NCI-H446 treated with DMSO at 0.1 percent for 48 hours (cell line): ENCODE data around the gene TMOD2.

Experiments
- DNase-seq: peaks from one replicate; lab custom pipeline; 2025; lab: John Stamatoyannopoulos, UW

TMOD2 gene

DNA sequence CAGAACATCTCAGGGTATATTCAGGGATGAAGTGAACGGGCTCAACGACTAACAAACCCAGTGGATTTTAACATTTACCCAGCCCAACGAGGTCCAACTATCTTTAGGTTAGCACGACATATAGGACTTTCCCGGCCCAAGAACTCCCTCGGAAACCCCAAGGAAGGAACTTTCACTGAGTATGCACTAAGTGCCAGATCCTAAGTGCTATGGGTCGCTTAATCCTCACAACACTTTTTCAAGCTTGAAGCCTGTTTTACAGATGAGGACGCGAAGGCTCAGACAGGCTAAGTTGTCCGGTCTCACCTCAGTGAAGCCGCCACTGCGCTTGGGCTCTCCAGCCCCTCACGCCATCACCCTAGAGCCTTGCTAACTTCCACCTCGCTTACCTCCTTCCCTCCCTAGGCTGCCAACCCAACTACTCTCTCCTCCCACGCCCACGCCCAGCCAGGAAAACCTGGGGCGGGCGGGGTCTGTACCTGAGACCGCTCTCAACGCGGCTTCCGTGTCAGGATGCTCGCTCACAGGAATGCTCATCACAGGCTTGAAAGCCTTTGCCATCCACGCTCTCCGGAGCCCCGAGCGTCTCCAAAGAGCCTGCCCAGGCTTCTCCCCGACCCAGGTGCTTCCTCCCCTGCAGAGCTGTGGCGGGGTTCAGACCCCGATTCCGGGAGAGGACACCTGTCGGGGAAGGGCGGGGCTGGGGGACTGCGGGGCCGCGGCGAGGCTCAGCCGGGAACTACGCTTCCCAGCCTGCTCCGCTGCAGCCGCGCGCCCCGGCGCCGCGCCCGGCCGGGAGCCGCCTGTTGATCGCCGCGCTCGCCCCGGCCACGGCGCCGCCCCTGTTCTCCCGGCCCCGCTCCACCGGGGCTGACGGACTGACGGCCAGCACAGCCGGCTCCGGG is at the start of gene TMOD2:
Gene TMOD2, plus strand, starts transcription at position 806 of the 905 bp plus-strand sequence. CDS start 14,845 bp downstream, outside the sequence.
- DNase-seq = no peak

DNA sequence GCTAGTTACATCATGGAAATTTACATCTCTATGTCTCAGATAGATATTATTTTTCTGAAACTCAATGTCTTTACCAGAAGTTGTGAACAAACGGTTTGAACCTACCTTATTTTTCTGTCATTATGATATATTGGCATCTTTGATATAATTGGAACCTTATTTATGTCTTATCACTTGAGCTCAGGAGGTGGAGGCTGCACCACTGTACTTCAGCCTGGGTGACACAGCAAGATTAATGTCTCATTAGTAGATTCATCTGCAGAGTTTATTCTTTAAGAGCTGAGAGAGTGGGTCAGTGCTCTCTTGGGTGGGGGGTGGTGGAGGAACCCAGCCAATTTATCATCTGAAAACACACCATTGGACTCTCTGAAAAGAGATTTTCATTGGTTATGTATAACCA is 48.7 kb upstream of the TMOD2 start:
- DNase-seq = no peak

DNA sequence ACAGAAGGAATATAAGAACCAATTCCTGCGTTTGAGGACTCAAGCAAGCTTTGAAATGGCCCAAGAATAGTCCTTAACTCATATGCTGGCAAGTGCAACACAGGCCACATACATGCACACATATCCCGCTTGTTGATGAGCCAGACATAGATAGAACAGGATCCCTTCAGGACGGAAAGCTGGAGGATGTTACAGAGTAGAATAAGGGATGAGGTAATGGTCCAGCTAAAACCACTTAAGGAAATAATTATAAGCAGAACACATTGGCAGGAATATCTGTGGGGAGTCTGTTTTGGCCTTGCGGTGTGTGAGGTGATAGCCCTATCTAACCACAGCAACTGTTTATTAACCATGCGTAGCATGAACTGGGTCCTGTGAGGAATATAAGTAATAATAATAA is 45.1 kb upstream of the TMOD2 start:
- DNase-seq = no peak

DNA sequence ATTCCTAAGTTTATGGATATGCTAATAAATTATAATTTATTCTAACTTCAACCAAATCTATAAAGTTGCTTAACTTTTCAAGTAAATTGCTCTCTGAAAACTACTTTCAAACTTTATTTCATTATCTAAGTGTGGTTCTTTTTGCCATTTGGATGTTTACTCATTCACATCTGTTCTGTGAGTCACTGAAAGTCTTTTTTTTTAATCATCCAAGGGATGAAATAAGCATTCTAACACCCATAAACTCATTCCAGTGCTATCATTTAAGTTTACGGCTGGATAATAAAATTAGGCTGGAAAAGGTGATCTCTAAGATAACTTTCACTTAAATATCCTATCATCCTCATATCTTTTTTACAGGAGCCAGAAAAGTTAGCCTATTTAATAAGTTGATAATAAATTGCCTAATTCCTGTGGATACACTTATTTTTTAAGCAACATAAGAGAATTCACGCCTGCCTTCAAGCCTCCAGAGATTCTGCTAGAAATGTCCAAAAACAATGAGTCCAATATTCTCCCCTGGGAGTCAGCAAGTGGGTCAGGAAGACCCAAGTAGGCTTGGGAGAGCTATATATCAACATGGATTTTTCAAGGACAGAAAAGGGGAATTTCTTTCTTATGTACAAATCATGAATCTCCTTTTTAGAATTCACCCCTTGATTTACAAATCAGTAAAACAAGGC is 44.3 kb upstream of the TMOD2 start:
- no peak for DNase-seq

DNA sequence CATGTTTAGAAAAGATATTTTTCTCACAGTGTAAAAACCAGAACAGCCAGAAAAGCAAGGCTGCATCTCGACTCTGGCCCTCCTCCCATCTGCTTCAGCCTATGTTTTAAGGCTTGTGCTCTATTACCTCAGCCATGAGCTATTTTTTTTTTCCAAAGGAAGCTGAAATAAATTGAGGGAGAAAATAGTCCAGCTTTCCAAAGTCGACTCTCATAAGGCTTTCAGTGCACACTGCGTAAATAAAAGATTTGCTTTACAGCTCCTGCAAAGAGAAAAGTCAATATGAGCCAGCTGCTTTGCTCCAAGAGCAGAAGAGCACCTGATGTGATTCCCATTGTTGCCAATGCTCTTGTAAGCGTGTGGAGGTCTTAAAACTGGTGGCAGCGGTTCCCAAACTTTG is 43.4 kb upstream of the TMOD2 start:
- no peak for DNase-seq

DNA sequence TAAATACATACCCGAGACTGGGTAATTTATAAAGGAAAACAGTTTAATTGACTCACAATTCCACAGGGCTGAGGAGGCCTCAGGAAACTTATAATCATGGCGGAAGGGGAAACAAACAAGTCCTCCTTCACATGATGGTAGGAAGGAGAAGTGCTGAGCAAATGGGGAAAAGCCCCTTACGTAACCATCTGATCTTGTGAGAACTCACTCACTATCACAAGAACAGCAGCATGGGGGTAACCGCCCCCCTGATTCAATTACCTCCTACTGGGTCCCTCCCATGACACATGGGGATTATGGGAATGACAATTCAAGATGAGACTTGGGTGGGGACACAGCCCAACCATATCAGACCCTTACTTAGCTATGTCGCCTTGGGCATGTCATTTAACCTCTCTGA is 42.4 kb upstream of the TMOD2 start:
- no peak for DNase-seq

DNA sequence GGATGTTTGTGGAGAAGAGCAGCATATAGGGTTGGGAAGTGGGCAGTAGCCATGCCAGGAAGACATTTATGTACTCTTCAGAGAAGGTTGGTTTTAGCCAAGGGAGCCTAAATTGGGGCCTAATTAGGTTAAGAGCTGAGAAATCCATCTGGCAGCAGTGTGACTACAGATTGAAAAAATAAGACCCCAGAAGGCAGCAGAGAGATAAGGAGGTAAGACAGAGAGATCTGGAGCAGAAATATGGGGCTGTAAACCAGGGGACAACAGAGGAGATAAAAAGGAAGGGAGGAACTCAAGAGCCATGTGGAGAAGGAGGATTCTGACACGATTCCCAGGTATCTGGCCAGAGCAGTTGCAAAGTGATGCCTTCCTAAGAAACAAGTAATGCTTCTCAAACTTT is 37.2 kb upstream of the TMOD2 start:
- no peak for DNase-seq

DNA sequence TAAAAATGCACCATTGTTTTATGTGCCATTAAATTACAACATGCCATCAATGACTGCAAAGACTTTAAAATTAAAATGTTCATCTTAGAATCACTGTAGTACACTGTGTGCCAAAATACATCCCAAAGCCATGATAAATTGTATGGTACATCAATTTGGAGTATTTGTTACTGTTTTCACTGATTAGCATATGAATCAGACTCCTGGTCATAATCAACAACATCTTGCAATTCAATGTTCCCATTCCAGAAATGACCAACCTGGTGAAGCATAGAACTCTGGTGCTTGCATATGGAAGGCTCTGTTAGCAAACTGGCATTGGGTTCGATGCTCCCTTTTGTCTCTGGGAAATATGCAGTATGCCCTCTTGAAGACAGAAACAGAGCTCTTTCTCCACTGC is 36.5 kb upstream of the TMOD2 start:
- no peak for DNase-seq

DNA sequence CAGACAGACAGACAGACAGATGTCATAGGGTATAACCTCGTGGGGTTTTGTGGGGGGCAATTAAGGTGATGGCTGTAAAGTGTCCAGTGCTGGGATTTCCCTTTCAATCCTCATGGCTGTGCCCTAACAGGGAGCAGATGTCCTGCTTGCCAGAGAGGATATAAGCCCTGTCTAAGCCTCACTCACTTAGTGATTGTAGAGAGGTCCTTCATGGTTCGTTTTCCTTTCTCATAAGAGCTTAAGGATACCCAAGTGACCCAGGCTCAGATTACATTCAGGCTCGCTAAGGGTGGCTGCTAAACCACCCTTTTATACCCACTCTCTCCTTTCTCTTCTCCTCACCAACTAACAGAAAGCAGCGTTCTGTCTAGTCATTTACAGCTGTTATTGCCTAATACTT is 33.2 kb upstream of the TMOD2 start:
- DNase-seq = no peak

DNA sequence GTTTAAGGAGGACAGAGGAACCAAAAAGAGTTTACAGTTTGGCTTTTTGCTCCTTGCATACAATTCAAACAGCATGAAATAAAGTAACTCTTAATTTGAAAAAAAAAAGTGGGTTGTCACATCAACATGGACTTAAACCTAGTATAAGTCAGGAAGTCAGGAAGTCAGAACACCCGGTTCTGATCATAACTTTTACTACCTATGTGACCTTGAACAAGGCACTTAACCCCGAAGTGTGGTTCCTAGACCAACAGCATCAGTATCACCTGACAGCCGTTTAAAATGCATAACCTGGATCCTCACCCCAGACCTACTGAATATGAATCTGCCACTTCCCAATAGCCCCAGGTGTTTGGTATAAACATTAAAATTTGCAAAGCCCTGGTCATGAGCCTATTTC is 32.7 kb upstream of the TMOD2 start:
- DNase-seq = no peak

DNA sequence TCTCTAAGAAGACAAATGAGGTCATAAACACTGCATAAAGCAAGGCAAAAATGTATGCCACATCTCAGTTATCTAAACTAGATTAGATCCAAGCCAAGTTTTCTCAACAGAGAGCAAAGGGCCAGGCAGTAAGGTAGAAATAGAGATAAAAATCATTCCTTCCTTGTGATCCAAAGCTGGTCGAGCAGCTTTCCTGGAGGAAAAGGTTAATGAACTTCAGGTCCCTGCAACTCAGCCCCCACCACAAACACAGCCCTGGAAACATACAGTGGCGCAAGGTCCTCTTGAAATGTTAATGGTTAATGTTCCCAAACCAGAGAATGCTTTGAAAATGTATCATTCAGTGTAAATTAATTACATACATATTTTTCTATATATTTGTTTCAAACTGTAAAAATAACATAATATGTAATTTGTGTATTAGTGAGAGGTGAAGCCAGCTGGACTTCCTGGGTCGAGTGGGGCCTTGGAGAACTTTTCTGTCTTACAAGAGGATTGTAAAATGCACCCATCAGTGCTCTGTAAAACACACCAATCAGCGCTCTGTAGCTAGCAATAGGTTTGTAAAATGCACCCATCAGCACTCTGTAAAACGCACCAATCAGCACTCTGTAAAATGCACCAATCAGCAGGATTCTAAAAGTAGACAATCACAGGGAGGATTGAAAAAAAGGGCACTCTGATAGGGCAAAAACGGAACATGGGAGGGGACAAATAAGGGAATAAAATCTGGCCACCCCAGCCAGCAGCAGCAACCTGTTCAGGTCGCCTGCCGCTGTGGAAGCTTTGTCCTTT is 31.0 kb upstream of the TMOD2 start:
- no peak for DNase-seq

DNA sequence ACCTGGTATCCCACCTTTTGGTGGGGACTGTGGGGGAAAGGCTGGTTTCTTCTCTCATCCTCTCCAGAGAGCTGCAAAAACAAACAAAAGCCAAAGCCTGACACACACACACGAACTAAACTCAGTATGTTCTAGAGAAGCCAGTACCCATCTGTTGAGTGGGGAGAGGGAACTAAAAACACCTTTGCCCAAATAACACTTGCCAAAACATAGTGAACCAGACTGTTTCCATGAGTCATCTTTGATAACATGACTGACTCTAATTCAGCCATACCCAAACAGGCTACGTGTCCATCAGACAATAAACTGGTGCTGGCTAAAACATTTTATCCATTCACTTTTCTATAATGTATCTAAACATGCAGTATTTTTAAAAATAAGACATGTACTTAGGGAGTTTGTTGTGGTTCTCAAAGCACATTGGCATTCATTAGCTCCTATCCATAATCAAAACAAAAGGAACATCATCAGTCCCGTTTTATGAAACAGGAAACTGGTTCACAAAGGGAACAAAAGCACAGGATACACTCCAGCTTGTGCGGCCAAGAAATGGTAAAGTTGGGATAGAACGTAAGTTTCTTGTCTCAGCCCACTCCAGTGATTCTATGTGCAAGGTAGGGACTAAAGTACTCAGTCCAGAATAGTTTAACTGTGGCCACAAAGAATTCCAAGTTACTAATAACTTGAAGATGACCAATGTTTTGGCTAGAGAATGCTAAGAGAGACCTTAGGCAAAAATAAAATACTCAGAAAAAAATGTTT is 30.0 kb upstream of the TMOD2 start:
- no peak for DNase-seq

DNA sequence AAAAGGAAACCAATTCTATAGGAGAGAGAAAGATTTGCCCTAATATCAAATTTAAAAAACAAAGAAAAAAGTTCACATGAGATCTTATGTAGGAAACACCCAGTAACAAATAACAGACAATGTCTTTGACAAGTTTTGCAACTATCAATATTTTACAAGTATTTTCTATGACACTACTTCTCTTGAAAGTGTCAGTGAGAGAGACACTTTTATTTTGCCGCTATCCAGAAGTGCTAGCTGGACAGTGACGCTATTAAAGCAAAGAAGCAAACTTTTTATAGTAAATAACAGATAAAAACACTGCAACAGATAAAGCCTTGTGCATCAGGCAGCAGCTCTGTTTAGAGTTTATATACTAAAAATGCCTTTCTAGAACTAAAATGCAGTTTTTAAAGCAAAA is 27.2 kb upstream of the TMOD2 start:
- no peak for DNase-seq

DNA sequence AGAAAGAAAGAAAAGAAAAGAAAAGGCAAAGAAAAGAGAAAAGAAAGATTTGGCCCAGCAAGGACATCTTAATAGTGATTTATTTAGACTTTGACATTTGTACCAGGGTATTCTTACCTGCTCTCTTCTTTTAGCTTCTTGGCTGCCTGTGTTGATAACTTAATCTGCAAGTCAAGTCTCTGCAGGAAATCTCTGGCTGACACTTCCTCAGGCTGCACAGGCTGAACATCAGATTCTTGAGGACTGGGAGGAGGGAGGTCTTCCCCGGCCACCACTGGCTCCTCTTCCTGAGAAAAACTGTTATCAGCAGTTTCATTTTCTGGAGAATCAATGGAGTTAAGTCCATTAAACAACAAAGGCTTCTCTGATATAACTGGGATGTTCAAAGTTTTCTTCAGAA is 26.7 kb upstream of the TMOD2 start:
- no peak for DNase-seq

DNA sequence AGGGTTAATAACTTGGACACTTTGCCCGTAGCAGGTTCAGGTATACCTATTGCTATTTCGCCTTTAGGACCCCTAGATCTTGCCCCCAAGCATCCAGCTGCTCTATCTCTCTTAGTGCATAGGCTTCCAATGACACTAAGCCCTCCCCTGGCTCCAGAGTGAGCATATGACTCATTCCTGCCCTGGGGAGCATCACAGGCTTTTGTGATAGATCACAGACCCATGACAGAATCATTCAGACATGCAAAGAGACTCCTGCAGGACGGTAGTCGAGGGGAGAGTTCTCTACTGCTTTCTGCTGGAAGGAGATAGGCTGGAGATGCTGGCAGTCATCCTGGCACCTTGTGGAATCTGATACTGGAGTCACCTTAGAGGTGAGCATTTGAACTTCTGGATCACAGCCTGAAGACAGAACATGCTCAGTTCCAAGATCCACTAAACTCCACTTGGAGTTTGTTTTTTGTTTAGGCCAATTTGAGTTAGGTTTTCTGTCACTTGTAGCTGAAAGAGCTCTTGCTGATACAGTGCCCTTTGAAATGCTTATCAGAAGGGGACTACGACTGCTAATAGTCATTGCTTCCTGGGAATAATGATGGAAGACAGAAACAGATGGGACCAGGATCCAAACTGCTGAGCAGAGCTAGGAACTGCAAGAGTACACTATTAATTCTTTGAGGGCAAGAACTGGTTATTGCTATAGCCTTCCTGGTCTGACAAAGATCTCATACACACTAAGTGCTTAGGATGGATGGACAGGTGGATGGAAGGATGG is 24.9 kb upstream of the TMOD2 start:
- peak; percentile 71 for DNase-seq

DNA sequence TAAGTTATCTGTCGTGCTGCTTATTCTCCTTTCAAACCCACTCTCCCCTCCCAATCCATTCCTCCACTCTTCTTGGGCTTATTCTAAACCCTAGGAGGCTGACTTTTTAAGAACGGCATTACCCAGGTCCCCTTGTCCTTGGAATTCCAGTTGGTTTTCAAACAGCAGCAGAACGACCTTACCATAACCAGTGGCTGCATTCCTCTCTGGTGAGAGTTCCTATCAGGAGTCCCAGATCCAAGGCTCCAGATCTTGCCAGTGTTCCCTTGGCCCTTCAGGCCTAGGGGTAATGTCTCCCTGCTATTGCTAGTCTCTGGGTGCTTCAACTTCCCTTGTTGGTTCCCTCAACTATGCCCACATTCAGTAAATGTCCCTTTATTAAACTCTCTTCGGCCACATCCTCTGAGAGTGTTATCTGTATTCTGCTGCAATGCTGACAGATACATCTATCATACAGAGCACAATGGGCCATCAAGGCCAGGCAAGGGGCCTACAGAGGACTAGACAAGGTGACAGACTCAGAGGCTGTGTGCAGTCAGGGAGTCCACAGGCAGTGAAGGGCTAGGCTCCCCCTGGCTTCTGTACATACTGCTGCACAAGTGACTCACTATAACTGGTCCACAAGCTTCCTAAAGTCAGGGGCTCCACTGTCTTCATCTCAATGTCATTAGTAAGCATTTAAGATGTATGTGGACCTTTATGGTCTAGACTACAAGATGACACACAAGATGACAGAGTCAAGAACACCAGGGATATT is 24.1 kb upstream of the TMOD2 start:
- no peak for DNase-seq

DNA sequence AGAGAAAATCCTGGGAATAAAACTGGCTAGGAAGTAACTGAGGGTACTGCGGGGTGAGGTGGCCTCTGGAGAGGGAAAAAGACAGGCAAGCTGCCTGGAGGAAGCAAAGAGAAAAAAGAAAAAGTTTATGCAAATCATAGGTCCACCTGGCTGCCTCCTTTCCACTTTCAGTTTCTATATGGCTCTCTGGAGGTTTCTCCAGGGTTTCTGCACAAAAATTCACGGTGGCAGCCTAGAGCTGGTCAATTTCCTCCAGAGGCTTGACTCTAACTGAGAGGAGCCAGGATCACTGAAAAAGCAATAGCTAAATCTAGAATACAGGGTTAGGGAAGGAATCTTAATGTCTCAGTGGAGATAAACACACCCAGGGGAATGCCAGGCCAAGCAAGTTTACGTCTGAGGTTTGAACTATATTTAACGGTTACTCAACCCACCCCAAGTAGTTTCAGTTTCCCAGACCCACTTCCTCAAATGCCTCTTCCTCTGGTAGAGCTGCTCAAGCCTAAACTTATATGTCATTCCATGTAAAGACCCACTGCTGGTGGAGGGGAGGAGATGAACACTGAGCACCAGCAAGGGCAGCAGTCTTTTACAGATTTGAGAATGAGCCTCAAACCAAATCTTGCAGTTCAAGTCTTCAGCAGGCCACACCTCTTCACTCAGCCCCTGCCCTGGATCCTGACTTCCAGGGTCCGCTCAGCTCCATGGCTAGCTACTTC is 19.7 kb upstream of the TMOD2 start:
- no peak for DNase-seq

DNA sequence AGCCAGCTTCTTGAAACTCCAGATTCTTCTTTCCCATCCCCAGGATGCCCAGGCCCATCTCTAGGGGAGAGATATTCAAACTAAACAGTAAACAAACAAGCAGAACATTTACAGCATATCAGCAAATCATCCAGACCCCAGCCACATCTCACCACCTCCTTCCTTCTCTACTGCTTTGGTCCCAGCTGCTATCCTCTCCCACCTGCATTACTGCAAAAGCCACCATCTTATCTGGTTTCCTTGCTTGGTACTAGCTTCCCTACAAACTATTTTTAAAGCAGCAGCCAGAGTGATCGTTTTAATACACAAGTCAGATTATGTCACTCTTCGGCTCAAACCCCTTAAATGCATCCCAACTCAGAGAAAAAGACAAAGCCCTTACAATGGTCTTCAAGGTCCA is 18.8 kb upstream of the TMOD2 start:
- DNase-seq = no peak

DNA sequence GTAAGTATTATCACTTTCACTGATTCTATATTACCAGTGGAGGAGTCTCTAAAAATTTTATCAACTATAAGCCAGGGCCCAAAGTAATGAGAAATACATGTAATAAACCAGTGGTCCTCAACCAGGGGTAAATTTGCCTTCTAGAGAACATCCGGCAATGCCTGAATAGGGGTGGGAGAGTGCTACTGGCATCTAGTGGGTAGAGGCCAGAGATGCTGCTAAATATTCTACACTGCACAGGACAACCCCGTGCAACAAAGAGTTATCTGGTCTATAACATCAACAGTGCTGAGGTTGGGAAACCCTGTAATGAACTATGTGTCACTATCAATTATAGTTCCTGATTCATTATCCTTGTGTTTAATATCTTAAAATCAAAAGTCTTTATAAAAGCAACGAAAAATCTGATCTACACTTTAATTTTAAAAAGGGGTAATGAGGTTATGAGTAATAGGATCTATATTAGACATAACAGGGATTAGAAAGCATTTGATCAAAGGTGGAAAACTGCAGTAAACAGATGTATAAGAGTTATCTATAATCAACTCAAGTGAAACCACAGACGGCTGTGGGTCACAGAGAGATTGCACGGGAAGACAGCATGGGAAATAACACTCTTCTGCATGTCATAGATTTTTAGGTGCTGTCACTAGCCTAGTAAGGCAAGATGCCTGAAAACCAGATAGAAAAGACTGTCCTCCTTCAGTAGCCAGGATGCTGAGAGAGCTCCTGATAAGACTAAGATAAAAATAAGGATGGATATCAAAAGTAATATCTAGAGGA is 16.0 kb upstream of the TMOD2 start:
- peak; percentile 16 for DNase-seq
